Measurements from ENCODE around the gene CLASP2.
"Not testable (repeated sequence)": the region's sequence is repeated elsewhere in the genome, so short reads cannot be mapped to it uniquely, and the experiment has no call there.

CLASP2 gene

DNA sequence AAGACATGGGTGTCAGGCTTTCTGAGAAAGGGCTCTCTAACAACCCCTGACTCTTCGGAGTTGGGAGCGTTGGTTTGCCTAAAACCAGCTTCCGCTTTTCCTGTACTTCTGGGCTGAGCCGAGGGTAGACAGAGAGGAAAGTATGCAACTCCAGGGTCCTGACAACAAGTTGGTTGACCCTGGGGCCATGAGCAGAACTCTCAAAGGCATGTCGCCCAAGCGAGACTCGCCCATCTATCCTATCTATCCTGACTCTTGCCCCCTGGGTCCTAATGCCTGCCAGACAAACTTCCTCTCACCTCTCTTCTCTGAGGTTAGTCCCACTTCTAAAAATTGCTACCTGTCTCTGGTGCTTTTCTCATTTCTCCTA, 270.8 kb downstream of the CLASP2 start:
- Mint-ChIP-seq H3K27ac (peak overlapping the region; percentile 36), H3K4me3 (peak overlapping the region; percentile 85), H3K4me1 (ENCODE audit: low read depth) (peaks cover 12% of the 10 kb centered on the region)
- H3K27me3 Mint-ChIP-seq; H3K9me3 Mint-ChIP-seq; H3K36me3 Mint-ChIP-seq (ENCODE audit: low read depth): not testable (repeated sequence)
